K562 (cell line): ENCODE data around the gene MAB21L4. TPM values are rescaled to one million over a fixed set of nuclear protein-coding genes. Genes with fewer than 3 reads are reported as not detected.

Experiments
- ATAC-seq: fragments of 200-7000 bp; cut with Tn5 transposase; 3 replicates; pipeline ENCODE4 v1.9.1; 2020; ENCODE audit warnings: moderate library complexity
- BruUV-seq: library from RNA; stranded (reverse); fragments of 400-500 nt; replicated peaks from 2 replicates; lab custom pipeline; 2021; lab: Mats Ljungman, UMichigan
- CTCF ChIA-PET: fragments of 300-600 bp; formaldehyde crosslinking; extraction: SDS; loops from one replicate; lab custom pipeline; 2021; ENCODE audit warnings: low intra/inter-chr PET ratio; lab: Yijun Ruan, JAX
- POLR2A ChIA-PET: fragments of 300-600, 350-650 bp; sonication (Branson Sonifier 250); formaldehyde crosslinking; extraction: SDS; loops from one replicate; lab custom pipeline; 2021; ENCODE audit warnings: antibody characterized with exemption, inconsistent platforms; lab: Yijun Ruan, JAX
- DNase-seq, 4 experiments: peaks; one replicate each; pipeline versions ENCODE4 v3.0.0 to v3.0.0-alpha.2; 2011 to 2018; ENCODE audit warnings: low spot score in 3 of 4, mixed read lengths in 3 of 4; ENCODE audit errors: extremely low read depth in 1 of 4
- FAIRE-seq: peaks from 2 replicates; lab custom pipeline; 2011; peaks lifted over from hg19 to GRCh38; lab: Jason Lieb, UNC
- H2AFZ ChIP-seq: 2 replicates; pipeline ENCODE4 v1.6.0; 2011; ENCODE audit warnings: low read depth, low read length, control low read depth, inconsistent platforms
- H3K27ac ChIP-seq: fragments of 200-600 bp; 3 replicates; pipeline ENCODE4 v1.8.0; 2011; ENCODE audit warnings: low read depth, mild to moderate bottlenecking, control low read depth, inconsistent platforms, low read length, moderate library complexity, mixed read lengths; ENCODE audit errors: extremely low read depth
- H3K27me3 ChIP-seq, 2 experiments: fragments of 300-600 bp in 1 of 2; 2 replicates in 1 of 2; 3 replicates in 1 of 2; pipeline versions ENCODE4 v1.6.0 to v1.8.0; 2011; ENCODE audit warnings: inconsistent platforms in 2 of 2, low read length in 2 of 2, mild to moderate bottlenecking in 1 of 2, mixed read lengths in 1 of 2, moderate library complexity in 1 of 2; ENCODE audit not compliant: control insufficient read depth in 2 of 2, insufficient read depth in 2 of 2
- H3K36me3 ChIP-seq: fragments of 300-600 bp; 3 replicates; pipeline ENCODE4 v1.8.0; 2011; ENCODE audit warnings: mild to moderate bottlenecking, low read length, inconsistent platforms; ENCODE audit not compliant: control insufficient read depth, insufficient read depth
- H3K4me1 ChIP-seq, 2 experiments: fragments of 200-600 bp in 1 of 2; replicated peaks in 1 of 2; 2 replicates in 1 of 2; 3 replicates in 1 of 2; pipeline versions ENCODE4 v1.5.1 to v1.8.0; 2011; ENCODE audit warnings: inconsistent platforms in 2 of 2, low read length in 2 of 2, mild to moderate bottlenecking in 1 of 2, mixed read lengths in 1 of 2, moderate library complexity in 1 of 2; ENCODE audit not compliant: control insufficient read depth in 2 of 2, insufficient read depth in 2 of 2
- H3K4me2 ChIP-seq: 2 replicates; pipeline ENCODE4 v1.6.1; 2011; ENCODE audit warnings: low read length, control low read depth, inconsistent platforms, mixed read lengths; ENCODE audit not compliant: insufficient read depth
- H3K4me3 ChIP-seq: fragments of 200-600 bp; sonication (generic), shearing (Covaris generic); 2 replicates; pipeline ENCODE4 v1.5.1; 2016; ENCODE audit warnings: control low read depth, inconsistent platforms
- H3K79me2 ChIP-seq: fragments of 200-600 bp; 3 replicates; pipeline ENCODE4 v1.8.0; 2011; ENCODE audit warnings: low read length, inconsistent platforms; ENCODE audit not compliant: control insufficient read depth, insufficient read depth
- H3K9ac ChIP-seq, 2 experiments: 2 replicates each; pipeline versions ENCODE4 v1.6.0 to v1.6.1; 2011; ENCODE audit warnings: low read depth in 2 of 2, low read length in 2 of 2, control low read depth in 1 of 2, inconsistent platforms in 1 of 2, mild to moderate bottlenecking in 1 of 2, mixed read lengths in 1 of 2; ENCODE audit not compliant: insufficient read depth in 1 of 2
- H3K9me1 ChIP-seq: one replicate; pipeline ENCODE4 v1.6.0; 2011; ENCODE audit warnings: inconsistent platforms, mild to moderate bottlenecking, low read length, moderate library complexity; ENCODE audit not compliant: control insufficient read depth, insufficient read depth
- H3K9me3 ChIP-seq: replicated peaks from 2 replicates; pipeline ENCODE4 v1.5.1; 2011; ENCODE audit warnings: low read depth, low read length, inconsistent platforms; ENCODE audit not compliant: control insufficient read depth, insufficient read depth
- H4K20me1 ChIP-seq: replicated peaks from 2 replicates; pipeline ENCODE4 v1.6.1; 2011; ENCODE audit warnings: low read length, inconsistent platforms, mixed read lengths; ENCODE audit not compliant: control insufficient read depth, insufficient read depth
- ATF3 ChIP-seq, 2 experiments: fragments of 450-650 bp in 1 of 2; sonication (generic) in 1 of 2; formaldehyde crosslinking in 1 of 2; IDR thresholded peaks in 1 of 2; conservative IDR thresholded peaks in 1 of 2; 2 replicates each; pipeline versions ENCODE4 v1.6.1 to v1.8.1; 2016 to 2023; ENCODE audit warnings: mild to moderate bottlenecking in 2 of 2, moderate library complexity in 2 of 2, inconsistent platforms in 1 of 2, missing genetic modification reagents in 1 of 2
- CBFA2T3 ChIP-seq: fragments of 450-650 bp; IDR thresholded peaks from 2 replicates; pipeline ENCODE4 v1.6.1; 2017
- SP2 ChIP-seq: IDR thresholded peaks from 2 replicates; pipeline ENCODE4 v1.6.1; 2011; ENCODE audit warnings: mild to moderate bottlenecking, low read depth, low read length, moderate library complexity; ENCODE audit not compliant: poor library complexity, severe bottlenecking; ENCODE audit errors: extremely low read depth
- SRSF7 ChIP-seq: fragments of 200-400 bp; formaldehyde crosslinking; optimal IDR thresholded peaks from 2 replicates; pipeline ENCODE3; 2017; ENCODE audit warnings: mild to moderate bottlenecking, low read depth, low read length
- TEAD2 ChIP-seq: fragments of 450-650 bp; IDR thresholded peaks from 2 replicates; pipeline ENCODE4 v1.6.1; 2016; ENCODE audit warnings: missing genetic modification characterization, control low read depth, missing compliant biosample characterization
- ZNF280A ChIP-seq: fragments of 450-650 bp; IDR thresholded peaks from 2 replicates; pipeline ENCODE4 v1.6.1; 2018; ENCODE audit warnings: mild to moderate bottlenecking, low read depth; ENCODE audit not compliant: partially characterized antibody
- ZNF445 ChIP-seq: fragments of 250-450 bp; sonication (Bioruptor Pico); IDR thresholded peaks from 2 replicates; pipeline ENCODE4 v1.4.0; 2020; ENCODE audit warnings: low read depth, mild to moderate bottlenecking, moderate library complexity
- ZNF766 ChIP-seq: fragments of 200-800 bp; sonication (Bioruptor generic); conservative IDR thresholded peaks from 2 replicates; pipeline ENCODE4 v1.6.1; 2016; ENCODE audit warnings: missing genetic modification characterization, missing compliant biosample characterization
- ZNF77 ChIP-seq: fragments of 250-450 bp; sonication (Bioruptor Pico); IDR thresholded peaks from 2 replicates; pipeline ENCODE4 v1.5.0; 2020
- WGBS: fragments of 100-300 bp; shearing (Covaris generic); methylation state at CpG from one replicate; pipeline ENCODE4 v1.1.6; 2016; ENCODE audit warnings: low coverage, mixed read lengths; ENCODE audit not compliant: insufficient coverage; ENCODE audit errors: missing lambda C conversion rate; 5-methylcytosine and 5-hydroxymethylcytosine counted together
- in situ Hi-C: fragments of 300-500 bp; cut with MboI; formaldehyde crosslinking; loops from 4 replicates; pipeline ENCODE4 v1.15.0; 2018; ENCODE audit warnings: inconsistent platforms, mixed read lengths
- intact Hi-C: fragments of 100-400 bp; cut with micrococcal nuclease; formaldehyde crosslinking; loops from 2 replicates; pipeline ENCODE4 v1.14.2; 2022
- polyA plus RNA-seq, 8 experiments: library from polyadenylated mRNA; depleted of rRNA in 4 of 8; stranded (reverse) in 5 of 8; unstranded in 3 of 8; fragments of >200 nt; fragmentation: Nextera tagmentation in 2 of 8; fragmentation: Illumina TruSeq in 1 of 8; extraction: Ambion mirVana in 2 of 8; extraction: Trizol in 1 of 8; gene quantifications; 2 replicates each; pipeline versions ENCODE4 v1.2.1 to v1.2.3, GENCODE V29; 2011 to 2014; ENCODE audit warnings: inconsistent platforms in 1 of 8, missing spikeins in 1 of 8
- total RNA-seq, 7 experiments: library from RNA; depleted of rRNA in 6 of 7; stranded (reverse); fragments of >200 nt in 6 of 7; fragmentation: Illumina TruSeq in 2 of 7; extraction: Trizol in 2 of 7; gene quantifications; 2 replicates each; pipeline versions ENCODE4 v1.2.1 to v1.2.3, GENCODE V29; 2011 to 2021; ENCODE audit warnings: low replicate concordance in 1 of 7

Gene MAB21L4
- total and polyA plus RNA-seq, 9 of the 15 experiments (the other 6 are each of a cell fraction or from before 2014, with no cell fraction given): 0.03 TPM; not detected in 8

- Histone ChIP-seq H3K9me1 (no peaks in the 10 kb centered on the region), H3K9ac (no peak overlapping the region), H3K36me3 (no peaks in the 10 kb centered on the region), H3K4me3 (no peak overlapping the region), H3K4me1 (peaks cover 0 to 11% of the 10 kb centered on the region in 2 experiments; a peak in 2 of 5 replicates), H4K20me1 (no peaks in the 10 kb centered on the region), H3K4me2 (no peak overlapping the region), H2AFZ (no peak overlapping the region), H3K9me3 (no peaks in the 10 kb centered on the region), H3K27me3 (peaks cover 0 to 11% of the 10 kb centered on the region in 2 experiments; a peak in 3 of 5 replicates), H3K27ac (no peak overlapping the region), H3K79me2 (no peaks in the 10 kb centered on the region)
- no peak for FAIRE-seq
- CTCF ChIA-PET: no interaction called here
- TF ChIP-seq ZNF77 (CRISPR knock-in tag): no peak
- no peak for TF ChIP-seq ZNF445 (CRISPR knock-in tag)
- TF ChIP-seq ZNF766 (CRISPR knock-in tag): no peak
- TF ChIP-seq SRSF7: no peak
- TF ChIP-seq SP2: no peak
- no peak for TF ChIP-seq ATF3 (IDR thresholded peaks at IDR 0.05)
- TF ChIP-seq ATF3 (CRISPR knock-in tag; conservative IDR thresholded peaks at IDR 0.05): no peak
- no peak for TF ChIP-seq CBFA2T3
- TF ChIP-seq TEAD2: no peak
- TF ChIP-seq ZNF280A: no peak
- POLR2A ChIA-PET: no interaction called here
- in situ Hi-C loops: no loop called here
- DNase-seq: no peak
- intact Hi-C loops: no loop called here
- WGBS: 0% methylated on average over 4 of the region's 9 CpGs
- no TSS peak for BruUV-seq
- ATAC-seq: no peak
Measured at GRCh38 chr2:240892356-240892755, 3.6 kb downstream of the MAB21L4 start.
